Calu3 (cell line): ENCODE data around the gene ATP9A. TPM values are rescaled to one million over a fixed set of nuclear protein-coding genes. Genes with fewer than 3 reads are reported as not detected.
"Not testable (repeated sequence)": the region's sequence is repeated elsewhere in the genome, so short reads cannot be mapped to it uniquely, and the experiment has no call there.

Source experiments
- BruUV-seq: library from RNA; stranded (reverse); fragments of 400-500 nt; replicated peaks from 2 replicates; lab custom pipeline; 2021; lab: Mats Ljungman, UMichigan
- CTCF ChIA-PET: fragments of 300-600 bp; sonication (Branson Sonifier 250); formaldehyde crosslinking; loops from one replicate; lab custom pipeline; 2022; ENCODE audit warnings: antibody characterized with exemption; lab: Charles Lee
- DNase-seq: peaks from one replicate; pipeline ENCODE4 v3.0.0; 2022
- H3K27ac Mint-ChIP-seq: one replicate; pipeline ENCODE4 v1.8.0; 2022; ENCODE audit warnings: mixed read lengths; ENCODE audit not compliant: unreplicated experiment
- H3K27me3 Mint-ChIP-seq: one replicate; pipeline ENCODE4 v1.8.0; 2022; ENCODE audit warnings: mixed read lengths; ENCODE audit not compliant: unreplicated experiment
- H3K36me3 Mint-ChIP-seq: one replicate; pipeline ENCODE4 v1.8.0; 2022; ENCODE audit warnings: mild to moderate bottlenecking, moderate library complexity, mixed read lengths; ENCODE audit not compliant: insufficient read depth, unreplicated experiment
- H3K4me1 Mint-ChIP-seq: one replicate; pipeline ENCODE4 v1.8.0; 2022; ENCODE audit warnings: mild to moderate bottlenecking, low read depth, mixed read lengths; ENCODE audit not compliant: unreplicated experiment
- H3K4me3 Mint-ChIP-seq: one replicate; pipeline ENCODE4 v1.8.0; 2022; ENCODE audit warnings: mild to moderate bottlenecking, low read depth, moderate library complexity, mixed read lengths; ENCODE audit not compliant: unreplicated experiment
- H3K9me3 Mint-ChIP-seq: one replicate; pipeline ENCODE4 v1.8.0; 2022; ENCODE audit warnings: low read depth, mixed read lengths; ENCODE audit not compliant: unreplicated experiment
- intact Hi-C: fragments of 100-400 bp; cut with micrococcal nuclease; formaldehyde crosslinking; loops from one replicate; pipeline ENCODE4 v1.10.0; 2022; ENCODE audit not compliant: unreplicated experiment
- total RNA-seq: library from RNA; stranded (reverse); gene quantifications from 2 replicates; pipeline ENCODE4 v1.2.3, GENCODE V29; 2022
- TF ChIP-seq, protein P1 (sequence below): fragments of 200-600 bp; IDR thresholded peaks from one replicate; pipeline ENCODE4 v1.8.0; 2022; ENCODE audit warnings: antibody characterized with exemption; ENCODE audit not compliant: unreplicated experiment

Gene ATP9A
- total RNA-seq, 1 experiment from 2014 or later: 98.5 TPM

DNA sequence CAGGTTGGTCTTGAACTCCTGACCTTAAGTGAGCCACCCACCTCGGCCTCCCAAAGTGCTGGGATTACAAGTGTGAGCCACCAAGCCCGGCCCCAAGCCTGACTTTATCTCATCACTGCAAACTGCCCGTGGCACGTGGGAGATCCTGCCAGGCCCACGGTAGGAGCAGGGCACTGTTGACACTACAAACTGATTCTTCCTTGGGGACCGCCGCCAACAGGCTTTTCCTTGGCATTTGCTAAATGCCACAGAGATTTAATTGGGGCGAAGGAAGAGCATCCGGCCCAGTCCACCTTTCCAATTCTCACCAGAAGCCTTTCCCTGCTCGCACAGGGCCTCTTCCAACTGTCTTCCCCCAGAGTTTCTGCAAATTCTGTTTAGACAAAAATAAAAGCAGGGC is 11.0 kb downstream of the ATP9A start:
- CTCF ChIA-PET: no interaction called here
- H3K9me3 Mint-ChIP-seq: no peaks in the 10 kb centered on the region
- no peak overlapping the region for H3K4me3 Mint-ChIP-seq
- TF ChIP-seq, protein P1, sequence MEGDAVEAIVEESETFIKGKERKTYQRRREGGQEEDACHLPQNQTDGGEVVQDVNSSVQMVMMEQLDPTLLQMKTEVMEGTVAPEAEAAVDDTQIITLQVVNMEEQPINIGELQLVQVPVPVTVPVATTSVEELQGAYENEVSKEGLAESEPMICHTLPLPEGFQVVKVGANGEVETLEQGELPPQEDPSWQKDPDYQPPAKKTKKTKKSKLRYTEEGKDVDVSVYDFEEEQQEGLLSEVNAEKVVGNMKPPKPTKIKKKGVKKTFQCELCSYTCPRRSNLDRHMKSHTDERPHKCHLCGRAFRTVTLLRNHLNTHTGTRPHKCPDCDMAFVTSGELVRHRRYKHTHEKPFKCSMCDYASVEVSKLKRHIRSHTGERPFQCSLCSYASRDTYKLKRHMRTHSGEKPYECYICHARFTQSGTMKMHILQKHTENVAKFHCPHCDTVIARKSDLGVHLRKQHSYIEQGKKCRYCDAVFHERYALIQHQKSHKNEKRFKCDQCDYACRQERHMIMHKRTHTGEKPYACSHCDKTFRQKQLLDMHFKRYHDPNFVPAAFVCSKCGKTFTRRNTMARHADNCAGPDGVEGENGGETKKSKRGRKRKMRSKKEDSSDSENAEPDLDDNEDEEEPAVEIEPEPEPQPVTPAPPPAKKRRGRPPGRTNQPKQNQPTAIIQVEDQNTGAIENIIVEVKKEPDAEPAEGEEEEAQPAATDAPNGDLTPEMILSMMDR: no peak
- peaks cover 47% of the 10 kb centered on the region for H3K36me3 Mint-ChIP-seq
- H3K4me1 Mint-ChIP-seq: peaks cover 73% of the 10 kb centered on the region
- intact Hi-C loops: no loop called here
- DNase-seq: no peak
- no peak overlapping the region for H3K27ac Mint-ChIP-seq
- BruUV-seq: no TSS peak
- H3K27me3 Mint-ChIP-seq: no peaks in the 10 kb centered on the region

DNA sequence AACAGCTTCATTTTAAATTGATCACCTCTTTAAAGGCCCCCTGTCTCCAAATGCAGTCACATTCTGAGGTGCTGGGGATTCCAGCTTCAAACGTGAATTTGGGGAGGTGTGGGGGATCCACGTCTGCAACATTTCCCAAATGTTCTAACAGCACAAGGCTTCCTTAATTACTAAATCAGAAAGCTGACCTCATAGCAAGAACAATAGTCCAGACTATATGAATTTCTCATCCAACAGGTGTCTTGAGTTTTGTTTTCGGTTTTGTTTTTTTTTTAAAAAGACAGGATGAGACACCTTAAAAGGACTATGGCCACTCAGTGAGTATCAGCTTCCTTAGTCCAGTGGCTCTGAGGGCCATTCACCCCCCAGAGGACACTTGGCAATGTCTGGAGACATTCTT is 11.5 kb downstream of the ATP9A start:
- Mint-ChIP-seq H3K27me3 (no peaks in the 10 kb centered on the region), H3K4me1 (peaks cover 73% of the 10 kb centered on the region), H3K4me3 (no peak overlapping the region), H3K36me3 (peaks cover 43% of the 10 kb centered on the region), H3K9me3 (no peaks in the 10 kb centered on the region), H3K27ac (peak overlapping the region; percentile 28)
- TF ChIP-seq, protein P1: no peak
- intact Hi-C loops: no loop called here
- CTCF ChIA-PET: interaction anchor here (0.6 kb wide), 1 partner anchor 18 kb away, joined by 3 read pairs; no protein-coding TSS in a partner anchor
- BruUV-seq: no TSS peak
- DNase-seq: no peak

DNA sequence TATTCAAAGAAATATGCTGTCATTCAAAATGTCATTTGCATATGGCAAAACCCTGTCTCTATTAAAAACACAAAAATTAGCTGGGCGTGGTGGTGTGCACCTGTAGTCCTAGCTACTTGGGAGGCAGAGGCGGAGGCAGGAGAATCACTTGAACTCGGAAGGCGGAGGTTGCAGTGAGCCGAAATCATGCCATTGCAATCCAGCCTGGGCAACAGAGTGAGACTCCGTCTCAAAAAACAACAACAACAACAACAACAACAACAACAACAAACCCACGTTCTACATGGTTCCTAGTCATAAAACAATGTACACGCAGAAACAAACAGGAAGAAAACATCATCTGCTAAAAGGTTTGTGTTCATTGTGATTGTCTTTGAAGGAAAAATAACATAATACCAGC is 15.0 kb downstream of the ATP9A start:
- H3K9me3 Mint-ChIP-seq, BruUV-seq, intact Hi-C loops, DNase-seq, H3K27me3 Mint-ChIP-seq: not testable (repeated sequence)
- H3K4me1 Mint-ChIP-seq: peaks cover 69% of the 10 kb centered on the region
- H3K4me3 Mint-ChIP-seq: peak overlapping the region; percentile 55
- peaks cover 38% of the 10 kb centered on the region for H3K36me3 Mint-ChIP-seq
- CTCF ChIA-PET: interaction anchor here (1.4 to 1.6 kb wide), 3 partner anchors 14 to 232 kb away, joined by 3 to 23 read pairs (median 3); no protein-coding TSS in a partner anchor
- peak overlapping the region; percentile 93 for H3K27ac Mint-ChIP-seq

DNA sequence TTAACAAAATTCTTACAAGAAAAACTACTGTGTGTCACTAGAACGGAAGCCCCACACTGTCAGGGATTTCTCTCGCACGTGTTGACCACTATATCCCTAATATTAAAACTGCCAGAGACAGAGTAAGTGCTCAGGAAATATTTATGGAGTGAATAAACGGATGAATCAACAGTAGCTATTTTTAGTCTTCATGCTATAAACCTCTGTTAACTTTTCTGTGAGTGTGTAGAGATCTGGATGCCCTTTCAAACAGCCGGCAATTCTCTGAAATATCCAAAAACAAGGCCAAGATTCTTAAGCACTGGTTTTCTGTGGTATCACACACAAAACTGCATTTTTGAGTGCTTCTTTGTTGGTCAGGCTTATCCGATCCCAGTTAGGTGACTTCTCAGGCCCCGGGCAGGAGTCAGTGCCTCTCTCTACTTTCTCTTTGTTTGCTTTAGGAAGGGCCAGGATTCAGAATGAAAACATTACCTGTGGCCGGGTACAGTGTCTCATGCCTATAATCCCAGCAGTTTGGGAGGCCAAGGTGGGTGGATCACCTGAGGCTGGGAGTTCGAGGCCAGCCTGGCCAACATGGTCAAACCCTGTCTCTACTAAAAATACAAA is 15.7 kb downstream of the ATP9A start:
- Mint-ChIP-seq H3K27ac (peak overlapping the region; percentile 93), H3K9me3 (no peaks in the 10 kb centered on the region), H3K4me3 (peak overlapping the region; percentile 55), H3K4me1 (peaks cover 69% of the 10 kb centered on the region), H3K36me3 (peaks cover 35% of the 10 kb centered on the region), H3K27me3 (no peaks in the 10 kb centered on the region)
- peak; percentile 47 for DNase-seq
- CTCF ChIA-PET: interaction anchor here (0.6 to 1.6 kb wide), 8 partner anchors 9 to 233 kb away, joined by 3 to 23 read pairs (median 4); no protein-coding TSS in a partner anchor
- no TSS peak for BruUV-seq
- TF ChIP-seq, protein P1: no peak
- intact Hi-C loops: no loop called here
